Measurements from ENCODE around the gene OGDH.

The OGDH gene

GRCh38 chr7:44706788-44707557, 100.5 kb downstream of the OGDH start:
- no peak for DNase-seq (ENCODE audit: low spot score)
- Histone ChIP-seq H3K27ac (no peak overlapping the region), H3K4me3 (no peak overlapping the region)
- TF ChIP-seq CTCF (IDR thresholded peaks at IDR 0.05): no peak

- DNase-seq (ENCODE audit: low spot score): no peak
- no peak overlapping the region for H3K27ac ChIP-seq
These were observed 101.3 kb downstream of the OGDH start for GRCh38 chr7:44707558-44708230.

GRCh38 chr7:44709011-44709915, 102.8 kb downstream of the OGDH start:
- no peak for TF ChIP-seq CTCF (IDR thresholded peaks at IDR 0.05)
- Histone ChIP-seq H3K27ac (no peak overlapping the region), H3K4me3 (no peak overlapping the region)
- no peak for DNase-seq (ENCODE audit: low spot score)

More at GRCh38 chr7:44707558-44708230, 101.3 kb downstream of the OGDH start:
- H3K4me3 ChIP-seq: no peak overlapping the region
- no peak for TF ChIP-seq CTCF (IDR thresholded peaks at IDR 0.05)

- no peak for DNase-seq (ENCODE audit: low spot score)
- Histone ChIP-seq H3K4me3 (no peak overlapping the region), H3K27ac (no peak overlapping the region)
- TF ChIP-seq CTCF (IDR thresholded peaks at IDR 0.05): no peak
These were observed 103.6 kb downstream of the OGDH start for GRCh38 chr7:44709945-44710596.

GRCh38 chr7:44711528-44711927, 105.1 kb downstream of the OGDH start:
- DNase-seq (ENCODE audit: low spot score): no peak
- H3K4me3 ChIP-seq: no peak overlapping the region
- TF ChIP-seq CTCF (IDR thresholded peaks at IDR 0.05): no peak
- no peak overlapping the region for H3K27ac ChIP-seq

GRCh38 chr7:44712012-44712411, 105.6 kb downstream of the OGDH start:
- DNase-seq (ENCODE audit: low spot score): no peak
- no peak for TF ChIP-seq CTCF (IDR thresholded peaks at IDR 0.05)
- H3K4me3 ChIP-seq: no peak overlapping the region
- no peak overlapping the region for H3K27ac ChIP-seq

All from coronary artery (tissue), 2 donors.